ENCODE results near the gene FKBP4. TPM values are rescaled to one million over a fixed set of nuclear protein-coding genes. Genes with fewer than 3 reads are reported as not detected.

Gene FKBP4
- total and polyA plus RNA-seq, 2 donors (not counting 1 experiment from before 2014, with no cell fraction given): 19.3 to 56.7 TPM

- no peaks in the 10 kb centered on the region for H3K9me3 Mint-ChIP-seq (ENCODE audit: insufficient read depth)
- H3K4me3 Mint-ChIP-seq: no peak overlapping the region
- Histone ChIP-seq H3K27ac (ENCODE audit: low read length in 2 of 2) (no peak overlapping the region), H3K9me3 (ENCODE audit: control extremely low read depth in 1 of 3, control insufficient read depth in 2 of 3, insufficient read depth in 1 of 3, low read length in 2 of 3) (no peaks in the 10 kb centered on the region), H3K4me3 (ENCODE audit: control extremely low read depth in 1 of 5, extremely low read depth in 1 of 5, insufficient read depth in 1 of 5, low read depth in 2 of 5, low read length in 4 of 5) (no peak overlapping the region), H3K4me1 (ENCODE audit: control insufficient read depth in 2 of 2, insufficient read depth in 2 of 2, low read length in 2 of 2) (no peaks in the 10 kb centered on the region), H4K20me1 (ENCODE audit: control insufficient read depth, insufficient read depth, low read length, poor library complexity, severe bottlenecking) (no peaks in the 10 kb centered on the region), H3K4me2 (replicated peaks; ENCODE audit: low read depth, low read length, poor library complexity, severe bottlenecking) (no peak overlapping the region), H3K9ac (ENCODE audit: low read length) (no peak overlapping the region), H3K27me3 (replicated peaks in 1 of 4; ENCODE audit: control extremely low read depth in 1 of 4, control insufficient read depth in 3 of 4, insufficient read depth in 4 of 4, low read length in 3 of 4) (no peaks in the 10 kb centered on the region), H3K36me3 (replicated peaks in 1 of 2; ENCODE audit: control extremely low read depth in 1 of 2, control insufficient read depth in 1 of 2, extremely low read depth in 1 of 2, insufficient read depth in 2 of 2, low read length in 1 of 2) (peaks cover 0 to 43% of the 10 kb centered on the region in 2 experiments), H2AFZ (ENCODE audit: insufficient read depth, low read depth, low read length, poor library complexity, severe bottlenecking) (no peak overlapping the region), H3K79me2 (ENCODE audit: control insufficient read depth, insufficient read depth, low read length) (no peaks in the 10 kb centered on the region)
- POLR2A ChIA-PET: no interaction called here
- CTCF ChIA-PET: no interaction called here
- H3K27ac Mint-ChIP-seq: no peak overlapping the region
- no peaks in the 10 kb centered on the region for H3K4me1 Mint-ChIP-seq
- DNase-seq (no peak), ATAC-seq (ENCODE audit: low read depth) (no peak)
- no peaks in the 10 kb centered on the region for H3K27me3 Mint-ChIP-seq
- intact Hi-C loops (cut with micrococcal nuclease): no loop called here
- WGBS (ENCODE audit: insufficient coverage): 88% methylated on average over 3 of the region's 6 CpGs
- TF ChIP-seq CTCF (IDR thresholded peaks at IDR 0.05): no peak
- TF ChIP-seq EZH2 (IDR thresholded peaks at IDR 0.05; ENCODE audit: borderline replicate concordance, insufficient read depth, low read depth, low read length, poor library complexity, severe bottlenecking): no peak
Measured at GRCh38 chr12:2829275-2829674, 34.5 kb downstream of the FKBP4 start.

- Mint-ChIP-seq H3K4me3 (no peak overlapping the region), H3K4me1 (peaks cover 3% of the 10 kb centered on the region), H3K27ac (no peak overlapping the region), H3K27me3 (no peaks in the 10 kb centered on the region), H3K9me3 (ENCODE audit: insufficient read depth) (no peaks in the 10 kb centered on the region)
- no peaks in the 10 kb centered on the region for H3K79me2 ChIP-seq (ENCODE audit: control insufficient read depth, insufficient read depth, low read length)
- H3K9ac ChIP-seq (ENCODE audit: low read length): no peak overlapping the region
- H2AFZ ChIP-seq (ENCODE audit: insufficient read depth, low read depth, low read length, poor library complexity, severe bottlenecking): no peak overlapping the region
- WGBS (ENCODE audit: insufficient coverage): 94% methylated on average over 2 of the region's 6 CpGs
- ChIA-PET CTCF (interaction anchor here (1.2 kb wide), 1 partner anchor 12 kb away, joined by 3 read pairs; no protein-coding TSS in a partner anchor), POLR2A (no interaction called here)
- H3K4me3 ChIP-seq (ENCODE audit: control extremely low read depth in 1 of 5, extremely low read depth in 1 of 5, insufficient read depth in 1 of 5, low read depth in 2 of 5, low read length in 4 of 5): no peak overlapping the region
- DNase-seq: no peak
- intact Hi-C loops (cut with micrococcal nuclease): no loop called here
- no peak overlapping the region for H3K27ac ChIP-seq (ENCODE audit: low read length in 2 of 2)
- no peaks in the 10 kb centered on the region for H3K9me3 ChIP-seq (ENCODE audit: control extremely low read depth in 1 of 3, control insufficient read depth in 2 of 3, insufficient read depth in 1 of 3, low read length in 2 of 3)
- no peaks in the 10 kb centered on the region for H3K4me1 ChIP-seq (ENCODE audit: control insufficient read depth in 2 of 2, insufficient read depth in 2 of 2, low read length in 2 of 2)
- H4K20me1 ChIP-seq (ENCODE audit: control insufficient read depth, insufficient read depth, low read length, poor library complexity, severe bottlenecking): no peaks in the 10 kb centered on the region
- no peak for ATAC-seq (ENCODE audit: low read depth)
- H3K4me2 ChIP-seq (replicated peaks; ENCODE audit: low read depth, low read length, poor library complexity, severe bottlenecking): no peak overlapping the region
- H3K36me3 ChIP-seq (replicated peaks in 1 of 2; ENCODE audit: control extremely low read depth in 1 of 2, control insufficient read depth in 1 of 2, extremely low read depth in 1 of 2, insufficient read depth in 2 of 2, low read length in 1 of 2): peaks cover 0 to 9% of the 10 kb centered on the region in 2 experiments
- peaks cover 0 to 3% (median 0%) of the 10 kb centered on the region in 4 experiments for H3K27me3 ChIP-seq (replicated peaks in 1 of 4; ENCODE audit: control extremely low read depth in 1 of 4, control insufficient read depth in 3 of 4, insufficient read depth in 4 of 4, low read length in 3 of 4)
- TF ChIP-seq CTCF (IDR thresholded peaks at IDR 0.05) (no peak), EZH2 (IDR thresholded peaks at IDR 0.05; ENCODE audit: borderline replicate concordance, insufficient read depth, low read depth, low read length, poor library complexity, severe bottlenecking) (no peak)
Measured at GRCh38 chr12:2832550-2833127, 37.9 kb downstream of the FKBP4 start.

Data from B cell (primary cell).